CD8-positive, alpha-beta memory T cell (primary cell): ENCODE data around the gene KDM2B. TPM values are rescaled to one million over a fixed set of nuclear protein-coding genes. Genes with fewer than 3 reads are reported as not detected.

Source experiments
- CTCF ChIA-PET: fragments of 350-600 bp; sonication (Branson Sonifier 250); formaldehyde crosslinking; loops from one replicate; lab custom pipeline; 2021; ENCODE audit warnings: antibody characterized with exemption; lab: Charles Lee
- POLR2A ChIA-PET: fragments of 350-600 bp; sonication (Branson Sonifier 250); formaldehyde crosslinking; loops from one replicate; lab custom pipeline; 2021; ENCODE audit warnings: antibody characterized with exemption; lab: Charles Lee
- DNase-seq, 5 donors: peaks; one replicate each; pipeline versions ENCODE4 v3.0.0 to v3.0.0-alpha.2; 2020 to 2022; ENCODE audit warnings: mixed read lengths in 1 of 5
- H3K27ac ChIP-seq: one replicate; pipeline ENCODE4 v1.7.0; 2013; ENCODE audit warnings: low read depth, mild to moderate bottlenecking, low read length, moderate library complexity
- H3K27me3 ChIP-seq: 2 replicates; pipeline ENCODE4 v1.7.0; 2013; ENCODE audit warnings: low read length, mild to moderate bottlenecking; ENCODE audit not compliant: insufficient read depth, poor library complexity, severe bottlenecking
- H3K36me3 ChIP-seq: 2 replicates; pipeline ENCODE4 v1.7.0; 2013; ENCODE audit warnings: mild to moderate bottlenecking, low read length, moderate library complexity; ENCODE audit not compliant: insufficient read depth
- H3K4me1 ChIP-seq: 2 replicates; pipeline ENCODE4 v1.7.0; 2013; ENCODE audit warnings: mild to moderate bottlenecking, low read length, moderate library complexity; ENCODE audit not compliant: insufficient read depth
- H3K4me3 ChIP-seq: 2 replicates; pipeline ENCODE4 v1.7.0; 2013; ENCODE audit warnings: mild to moderate bottlenecking, low read length
- H3K9me3 ChIP-seq: 2 replicates; pipeline ENCODE4 v1.7.0; 2013; ENCODE audit warnings: mild to moderate bottlenecking, low read length
- H3K27ac Mint-ChIP-seq, 8 donors: one replicate each; pipeline ENCODE4 v1.8.0; 2020 to 2021; ENCODE audit warnings: mixed read lengths in 8 of 8, mild to moderate bottlenecking in 6 of 8, inconsistent platforms in 3 of 8, moderate library complexity in 3 of 8
- H3K27me3 Mint-ChIP-seq, 2 donors: one replicate each; pipeline ENCODE4 v1.8.0; 2020 to 2021; ENCODE audit warnings: mixed read lengths in 2 of 2, mild to moderate bottlenecking in 1 of 2, moderate library complexity in 1 of 2
- H3K36me3 Mint-ChIP-seq, 3 donors: one replicate each; pipeline ENCODE4 v1.8.0; 2020 to 2021; ENCODE audit warnings: mixed read lengths in 3 of 3, inconsistent platforms in 1 of 3, mild to moderate bottlenecking in 1 of 3
- H3K4me1 Mint-ChIP-seq, 3 donors: one replicate each; pipeline ENCODE4 v1.8.0; 2020 to 2021; ENCODE audit warnings: mixed read lengths in 3 of 3, inconsistent platforms in 1 of 3, mild to moderate bottlenecking in 1 of 3
- H3K4me3 Mint-ChIP-seq, 7 donors: one replicate each; pipeline ENCODE4 v1.8.0; 2020 to 2021; ENCODE audit warnings: mixed read lengths in 7 of 7, mild to moderate bottlenecking in 6 of 7, moderate library complexity in 4 of 7, inconsistent platforms in 2 of 7
- H3K9me3 Mint-ChIP-seq, 5 donors: one replicate each; pipeline ENCODE4 v1.8.0; 2020 to 2022; ENCODE audit warnings: mixed read lengths in 5 of 5, mild to moderate bottlenecking in 3 of 5, moderate library complexity in 2 of 5, inconsistent platforms in 1 of 5
- polyA plus RNA-seq: library from polyadenylated mRNA; unstranded; fragments of 300-500 nt; fragmentation: Illumina TruSeq; gene quantifications from one replicate; pipeline ENCODE4 v1.2.3, GENCODE V29; 2021
- total RNA-seq, 2 experiments: library from RNA; stranded (reverse); gene quantifications; one replicate each; pipeline ENCODE4 v1.2.3, GENCODE V29; 2021

The KDM2B gene
- total and polyA plus RNA-seq, 3 experiments from 2014 or later, result 18.3 to 64.0 (median 63.2) TPM

GRCh38 chr12:121516437-121517011 lies 64.3 kb downstream of the KDM2B start:
- Histone ChIP-seq H3K9me3 (no peaks in the 10 kb centered on the region), H3K27me3 (no peaks in the 10 kb centered on the region), H3K4me1 (peaks cover 4% of the 10 kb centered on the region), H3K27ac (no peak overlapping the region), H3K36me3 (peaks cover 8% of the 10 kb centered on the region), H3K4me3 (no peak overlapping the region)
- CTCF ChIA-PET, result no interaction called here
- H3K4me1 Mint-ChIP-seq, result peaks cover 6 to 19% (median 15%) of the 10 kb centered on the region in 3 donors
- H3K9me3 Mint-ChIP-seq, result no peaks in the 10 kb centered on the region
- H3K27me3 Mint-ChIP-seq, result no peaks in the 10 kb centered on the region
- peaks cover 0 to 57% (median 6%) of the 10 kb centered on the region in 3 donors for H3K36me3 Mint-ChIP-seq
- peak overlapping the region in 5 of 8 donors; percentile 75 to 92 (median 80) for H3K27ac Mint-ChIP-seq
- POLR2A ChIA-PET, result interaction anchor here (0.7 kb wide), 1 partner anchor 287 kb away, joined by 3 read pairs; the partner anchor contains the start of gene SETD1B
- no peak for DNase-seq
- H3K4me3 Mint-ChIP-seq, result no peak overlapping the region

GRCh38 chr12:121515615-121516014 lies 65.2 kb downstream of the KDM2B start:
- Histone ChIP-seq H3K27ac (no peak overlapping the region), H3K4me3 (no peak overlapping the region), H3K27me3 (no peaks in the 10 kb centered on the region), H3K36me3 (peaks cover 8% of the 10 kb centered on the region), H3K4me1 (peaks cover 4% of the 10 kb centered on the region), H3K9me3 (no peaks in the 10 kb centered on the region)
- no peak overlapping the region for H3K4me3 Mint-ChIP-seq
- no peaks in the 10 kb centered on the region for H3K27me3 Mint-ChIP-seq
- peaks cover 0 to 51% (median 6%) of the 10 kb centered on the region in 3 donors for H3K36me3 Mint-ChIP-seq
- ChIA-PET CTCF (no interaction called here), POLR2A (no interaction called here)
- peak overlapping the region in 7 of 8 donors; percentile 40 to 95 (median 80) for H3K27ac Mint-ChIP-seq
- peaks cover 6 to 19% (median 15%) of the 10 kb centered on the region in 3 donors for H3K4me1 Mint-ChIP-seq
- no peak for DNase-seq
- H3K9me3 Mint-ChIP-seq, result no peaks in the 10 kb centered on the region

DNA sequence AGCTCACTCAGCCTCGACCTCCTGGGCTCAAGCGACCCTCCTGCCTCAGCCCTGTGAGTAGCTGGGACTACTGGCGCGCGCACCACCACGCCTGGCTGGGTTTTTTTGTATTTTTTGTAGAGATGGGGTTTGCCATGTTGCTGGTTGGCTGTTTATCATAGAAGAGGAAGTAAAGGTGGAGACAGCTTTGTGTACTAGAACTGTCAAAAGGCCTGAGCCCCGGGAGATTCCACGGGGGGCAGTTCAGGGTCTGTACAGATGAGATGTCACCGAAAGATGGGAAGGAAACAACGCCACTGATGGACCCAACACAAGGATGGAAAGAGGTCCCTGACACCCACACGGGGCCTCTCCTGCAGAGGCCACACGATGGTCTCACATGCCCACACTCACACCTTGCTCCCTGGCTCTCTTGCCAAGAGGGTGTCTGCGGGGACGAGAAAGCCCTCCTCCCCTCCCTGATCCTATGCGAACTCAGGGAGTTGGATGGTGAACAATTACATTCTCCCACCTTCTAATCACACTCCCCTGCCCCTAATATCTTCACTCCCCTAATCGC lies 66.6 kb downstream of the KDM2B start:
- Histone ChIP-seq H3K27me3 (no peaks in the 10 kb centered on the region), H3K9me3 (no peaks in the 10 kb centered on the region), H3K4me1 (peaks cover 4% of the 10 kb centered on the region), H3K27ac (no peak overlapping the region), H3K36me3 (peaks cover 8% of the 10 kb centered on the region), H3K4me3 (no peak overlapping the region)
- Mint-ChIP-seq H3K4me1 (peaks cover 6 to 16% (median 15%) of the 10 kb centered on the region in 3 donors), H3K36me3 (peaks cover 0 to 52% (median 7%) of the 10 kb centered on the region in 3 donors), H3K9me3 (no peaks in the 10 kb centered on the region), H3K4me3 (no peak overlapping the region), H3K27me3 (no peaks in the 10 kb centered on the region), H3K27ac (peak overlapping the region; percentile 66 to 88 (median 78))
- ChIA-PET CTCF (interaction anchor here (1.0 to 1.1 kb wide), 2 partner anchors 13 to 38 kb away, joined by 3 read pairs; no protein-coding TSS in a partner anchor), POLR2A (no interaction called here)
- no peak for DNase-seq

- no peak for DNase-seq
- POLR2A ChIA-PET, result no interaction called here
- Histone ChIP-seq H3K27ac (no peak overlapping the region), H3K27me3 (no peaks in the 10 kb centered on the region), H3K9me3 (no peaks in the 10 kb centered on the region), H3K36me3 (peaks cover 8% of the 10 kb centered on the region), H3K4me1 (peaks cover 4% of the 10 kb centered on the region), H3K4me3 (no peak overlapping the region)
- Mint-ChIP-seq H3K27ac (peak overlapping the region in 7 of 8 donors; percentile 66 to 88 (median 74)), H3K4me1 (peaks cover 6 to 15% (median 14%) of the 10 kb centered on the region in 3 donors), H3K9me3 (no peaks in the 10 kb centered on the region), H3K36me3 (peaks cover 0 to 52% (median 6%) of the 10 kb centered on the region in 3 donors), H3K27me3 (no peaks in the 10 kb centered on the region), H3K4me3 (no peak overlapping the region)
- CTCF ChIA-PET, result interaction anchor here (1.0 to 1.1 kb wide), 2 partner anchors 13 to 38 kb away, joined by 3 read pairs; no protein-coding TSS in a partner anchor
Measured at GRCh38 chr12:121513464-121514183, 67.2 kb downstream of the KDM2B start.

DNA sequence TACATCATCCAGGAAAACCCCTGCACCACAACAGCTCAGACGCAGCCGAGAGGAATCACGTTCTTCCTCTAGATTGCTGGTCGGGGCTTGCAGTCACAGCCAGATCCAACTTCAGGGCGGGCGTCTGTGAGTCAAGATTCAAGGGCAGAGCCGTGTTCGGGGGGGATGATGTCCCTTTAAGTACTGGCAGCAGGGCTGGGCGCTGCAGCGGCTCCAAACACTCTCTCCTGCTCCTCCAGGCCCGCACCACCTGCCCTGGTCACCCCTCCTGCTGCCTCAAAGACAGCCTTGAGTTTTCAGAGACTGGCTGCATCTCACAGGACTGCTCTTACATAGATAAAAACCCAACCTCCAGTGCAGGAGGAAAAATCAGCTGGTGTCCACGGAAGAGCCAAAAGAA lies 68.3 kb downstream of the KDM2B start:
- H3K9me3 Mint-ChIP-seq, result no peaks in the 10 kb centered on the region
- peaks cover 6 to 15% (median 14%) of the 10 kb centered on the region in 3 donors for H3K4me1 Mint-ChIP-seq
- peaks cover 0 to 57% (median 6%) of the 10 kb centered on the region in 3 donors for H3K36me3 Mint-ChIP-seq
- POLR2A ChIA-PET, result interaction anchor here (0.5 kb wide), 1 partner anchor 97 kb away, joined by 3 read pairs; no protein-coding TSS in a partner anchor
- H3K4me3 Mint-ChIP-seq, result no peak overlapping the region
- peak overlapping the region in 1 of 8 donors; percentile 26 for H3K27ac Mint-ChIP-seq
- H3K4me3 ChIP-seq, result no peak overlapping the region
- no peaks in the 10 kb centered on the region for H3K27me3 ChIP-seq
- CTCF ChIA-PET, result no interaction called here
- H3K27me3 Mint-ChIP-seq, result no peaks in the 10 kb centered on the region
- H3K4me1 ChIP-seq, result peaks cover 4% of the 10 kb centered on the region
- DNase-seq, result no peak
- H3K27ac ChIP-seq, result no peak overlapping the region
- no peaks in the 10 kb centered on the region for H3K9me3 ChIP-seq
- peaks cover 8% of the 10 kb centered on the region for H3K36me3 ChIP-seq

DNA sequence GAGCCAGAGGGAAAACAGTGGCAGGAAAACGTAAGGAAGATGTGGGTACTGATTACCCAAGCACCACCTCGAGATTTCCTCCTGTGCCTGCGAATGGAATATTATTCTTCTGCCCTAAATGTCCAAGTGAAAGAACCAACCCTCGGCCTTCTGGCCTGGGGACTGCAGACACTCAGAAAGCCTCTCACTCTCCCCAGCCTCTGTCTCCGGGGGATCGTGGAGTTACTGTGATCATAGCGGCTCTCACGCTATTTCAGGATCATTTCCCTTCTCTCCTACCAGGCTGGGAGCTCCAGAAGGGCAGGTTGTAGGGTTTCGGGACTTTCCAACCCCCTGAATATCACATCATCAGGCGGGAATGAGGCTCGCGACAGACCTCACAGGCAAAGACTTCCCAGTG lies 68.9 kb downstream of the KDM2B start:
- ChIA-PET POLR2A (no interaction called here), CTCF (no interaction called here)
- H3K27me3 Mint-ChIP-seq, result no peaks in the 10 kb centered on the region
- peaks cover 8% of the 10 kb centered on the region for H3K36me3 ChIP-seq
- H3K9me3 ChIP-seq, result no peaks in the 10 kb centered on the region
- peak overlapping the region in 2 of 8 donors; percentile 58 to 77 for H3K27ac Mint-ChIP-seq
- H3K27me3 ChIP-seq, result no peaks in the 10 kb centered on the region
- H3K36me3 Mint-ChIP-seq, result peaks cover 0 to 64% (median 6%) of the 10 kb centered on the region in 3 donors
- H3K4me1 ChIP-seq, result peaks cover 4% of the 10 kb centered on the region
- no peak for DNase-seq
- peaks cover 6 to 15% (median 14%) of the 10 kb centered on the region in 3 donors for H3K4me1 Mint-ChIP-seq
- no peak overlapping the region for H3K4me3 ChIP-seq
- no peak overlapping the region for H3K4me3 Mint-ChIP-seq
- H3K27ac ChIP-seq, result no peak overlapping the region
- no peaks in the 10 kb centered on the region for H3K9me3 Mint-ChIP-seq

DNA sequence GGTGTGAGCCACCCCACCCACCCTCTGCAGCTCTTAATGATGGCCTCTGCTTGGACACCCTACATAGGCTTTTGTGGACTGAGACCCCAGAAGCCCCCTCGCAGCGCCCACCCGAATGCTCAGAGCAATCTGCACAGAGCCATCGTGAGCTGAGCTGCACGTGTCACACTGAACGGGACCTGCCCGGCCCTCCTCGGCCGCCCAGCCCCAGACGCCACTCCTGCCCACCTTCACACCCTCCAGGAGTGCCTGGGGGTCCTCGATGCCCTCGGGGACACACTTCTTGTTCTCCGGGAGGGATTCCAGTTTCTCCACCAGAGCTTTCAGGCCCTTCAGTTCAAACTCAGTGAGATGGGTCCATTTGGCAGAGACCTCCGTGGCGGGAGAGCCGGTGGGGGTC lies 71.5 kb downstream of the KDM2B start:
- peaks cover 8 to 9% (median 9%) of the 10 kb centered on the region in 3 donors for H3K4me1 Mint-ChIP-seq
- DNase-seq, result no peak
- no peak overlapping the region for H3K27ac ChIP-seq
- no peak overlapping the region for H3K4me3 Mint-ChIP-seq
- no peaks in the 10 kb centered on the region for H3K27me3 ChIP-seq
- POLR2A ChIA-PET, result no interaction called here
- no peak overlapping the region for H3K4me3 ChIP-seq
- CTCF ChIA-PET, result interaction anchor here (1.7 to 2.1 kb wide), 2 partner anchors 15 to 16 kb away, joined by 3 to 9 read pairs; no protein-coding TSS in a partner anchor
- peaks cover 0 to 70% (median 9%) of the 10 kb centered on the region in 3 donors for H3K36me3 Mint-ChIP-seq
- no peaks in the 10 kb centered on the region for H3K27me3 Mint-ChIP-seq
- peaks cover 2% of the 10 kb centered on the region for H3K4me1 ChIP-seq
- H3K9me3 Mint-ChIP-seq, result no peaks in the 10 kb centered on the region
- H3K27ac Mint-ChIP-seq, result no peak overlapping the region
- H3K9me3 ChIP-seq, result no peaks in the 10 kb centered on the region
- peaks cover 8% of the 10 kb centered on the region for H3K36me3 ChIP-seq
